Transverse colon (tissue), 4 donors: Measurements from ENCODE around the gene SARS1. TPM values are rescaled to one million over a fixed set of nuclear protein-coding genes. Genes with fewer than 3 reads are reported as not detected.

Experiments
- DNase-seq: peaks from one replicate; pipeline ENCODE4 v3.0.0-alpha.2; 2019
- H3K27ac ChIP-seq, 4 donors: fragments of 200-600 bp; sonication (generic); 2 replicates each; pipeline ENCODE4 v1.5.1; 2016 to 2018; ENCODE audit warnings: inconsistent platforms in 4 of 4
- H3K27me3 ChIP-seq: fragments of 200-600 bp; sonication (generic); 2 replicates; pipeline ENCODE4 v1.5.1; 2017; ENCODE audit warnings: inconsistent platforms
- H3K36me3 ChIP-seq, 4 donors: fragments of 200-600 bp; sonication (generic); 2 replicates each; pipeline ENCODE4 v1.5.1; 2017 to 2019; ENCODE audit warnings: inconsistent platforms in 4 of 4
- H3K4me1 ChIP-seq, 4 donors: fragments of 200-600 bp; sonication (generic); 2 replicates each; pipeline ENCODE4 v1.5.1; 2017 to 2020; ENCODE audit warnings: inconsistent platforms in 4 of 4
- H3K4me3 ChIP-seq, 4 donors: fragments of 200-600 bp; sonication (generic); 1 replicate in 1 of 4; 2 replicates in 3 of 4; pipeline versions ENCODE4 v1.5.1 to v1.6.1; 2017 to 2019; ENCODE audit warnings: inconsistent platforms in 4 of 4
- H3K9me3 ChIP-seq, 2 donors: fragments of 200-600 bp; sonication (generic); 2 replicates each; pipeline ENCODE4 v1.5.1; 2017 to 2019; ENCODE audit warnings: inconsistent platforms in 2 of 2
- EP300 ChIP-seq: sonication (generic); formaldehyde crosslinking; IDR thresholded peaks from one replicate; pipeline ENCODE4 v1.6.1; 2017; ENCODE audit warnings: antibody characterized with exemption, low read depth
- POLR2A ChIP-seq: fragments of 450-650 bp; IDR thresholded peaks from one replicate; pipeline ENCODE4 v1.6.1; 2016; ENCODE audit warnings: antibody characterized with exemption, mild to moderate bottlenecking, moderate library complexity
- POLR2AphosphoS5 ChIP-seq, 3 donors: sonication (generic); formaldehyde crosslinking; IDR thresholded peaks; one replicate each; pipeline ENCODE4 v1.6.1; 2016; ENCODE audit warnings: antibody characterized with exemption in 3 of 3
- WGBS, 2 donors: methylation state at CpG; one replicate each; pipeline ENCODE4 v1.1.5; 2018; ENCODE audit warnings: low coverage in 1 of 2; 5-methylcytosine and 5-hydroxymethylcytosine counted together
- in situ Hi-C, 4 donors: fragments of 200-750 bp; cut with MboI; loops; one replicate each; pipeline versions ENCODE4 v1.15.0 to v1.15.1; 2017; ENCODE audit warnings: low sequenced_read_pairs in 3 of 4, low pct_ligation_motif_present in 1 of 4, low pct_unique_long_range_greater_than_20kb in 1 of 4
- intact Hi-C: fragments of 100-400 bp; cut with DNase I; formaldehyde crosslinking; loops from one replicate; pipeline ENCODE4 v1.15.1; 2023; ENCODE audit warnings: low total_unique reads
- total RNA-seq, 4 donors: library from RNA; depleted of rRNA; stranded (reverse); fragments of >200 nt; gene quantifications; one replicate each; pipeline ENCODE4 v1.1.0, GENCODE V29; 2016
- TF ChIP-seq, protein P1 (sequence below), 5 experiments: fragments of 200-600 bp in 3 of 5; fragments of 450-650 bp in 2 of 5; sonication (generic) in 3 of 5; IDR thresholded peaks; 1 replicate in 2 of 5; 2 replicates in 3 of 5; pipeline ENCODE4 v1.5.1; 2016 to 2017; ENCODE audit warnings: antibody characterized with exemption in 5 of 5, inconsistent platforms in 3 of 5, mild to moderate bottlenecking in 2 of 5, moderate library complexity in 1 of 5

The SARS1 gene
- total RNA-seq, 4 donors from 2014 or later: 79.4 to 150 (median 125) TPM

DNA sequence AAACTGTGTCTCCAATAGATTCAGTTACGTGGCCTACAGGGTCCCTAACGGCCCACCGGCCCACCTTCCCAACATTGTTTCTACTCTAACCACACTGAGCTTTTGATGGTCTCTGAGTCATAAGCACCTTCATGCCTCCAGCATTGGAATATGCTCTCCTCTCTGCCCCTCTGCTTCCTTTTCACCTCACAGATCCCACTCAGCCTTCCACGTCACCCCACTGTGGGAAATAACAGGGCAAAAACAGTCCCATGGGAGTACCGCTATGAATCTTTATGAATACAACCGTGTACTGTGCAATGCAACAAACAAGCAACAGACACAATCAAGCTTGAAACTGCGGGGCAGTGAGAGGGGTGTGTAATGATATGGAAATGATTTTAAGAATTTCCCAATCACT is 5.3 kb upstream of the SARS1 start:
- intact Hi-C loops: no loop called here
- no peaks in the 10 kb centered on the region for H3K27me3 ChIP-seq
- TF ChIP-seq, protein P1, sequence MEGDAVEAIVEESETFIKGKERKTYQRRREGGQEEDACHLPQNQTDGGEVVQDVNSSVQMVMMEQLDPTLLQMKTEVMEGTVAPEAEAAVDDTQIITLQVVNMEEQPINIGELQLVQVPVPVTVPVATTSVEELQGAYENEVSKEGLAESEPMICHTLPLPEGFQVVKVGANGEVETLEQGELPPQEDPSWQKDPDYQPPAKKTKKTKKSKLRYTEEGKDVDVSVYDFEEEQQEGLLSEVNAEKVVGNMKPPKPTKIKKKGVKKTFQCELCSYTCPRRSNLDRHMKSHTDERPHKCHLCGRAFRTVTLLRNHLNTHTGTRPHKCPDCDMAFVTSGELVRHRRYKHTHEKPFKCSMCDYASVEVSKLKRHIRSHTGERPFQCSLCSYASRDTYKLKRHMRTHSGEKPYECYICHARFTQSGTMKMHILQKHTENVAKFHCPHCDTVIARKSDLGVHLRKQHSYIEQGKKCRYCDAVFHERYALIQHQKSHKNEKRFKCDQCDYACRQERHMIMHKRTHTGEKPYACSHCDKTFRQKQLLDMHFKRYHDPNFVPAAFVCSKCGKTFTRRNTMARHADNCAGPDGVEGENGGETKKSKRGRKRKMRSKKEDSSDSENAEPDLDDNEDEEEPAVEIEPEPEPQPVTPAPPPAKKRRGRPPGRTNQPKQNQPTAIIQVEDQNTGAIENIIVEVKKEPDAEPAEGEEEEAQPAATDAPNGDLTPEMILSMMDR (IDR thresholded peaks at IDR 0.05): no peak
- TF ChIP-seq EP300 (no peak), POLR2AphosphoS5 (IDR thresholded peaks at IDR 0.05) (no peak), POLR2A (no peak)
- WGBS, 2 donors: 51 to 63% methylated on average over 5 to 7 of the region's 7 CpGs
- no peak for DNase-seq
- no peaks in the 10 kb centered on the region for H3K9me3 ChIP-seq
- no peak overlapping the region for H3K27ac ChIP-seq
- no peak overlapping the region for H3K4me3 ChIP-seq
- peaks cover 0 to 16% (median 2%) of the 10 kb centered on the region in 4 donors for H3K4me1 ChIP-seq
- in situ Hi-C loops: no loop called here
- H3K36me3 ChIP-seq: no peaks in the 10 kb centered on the region

DNA sequence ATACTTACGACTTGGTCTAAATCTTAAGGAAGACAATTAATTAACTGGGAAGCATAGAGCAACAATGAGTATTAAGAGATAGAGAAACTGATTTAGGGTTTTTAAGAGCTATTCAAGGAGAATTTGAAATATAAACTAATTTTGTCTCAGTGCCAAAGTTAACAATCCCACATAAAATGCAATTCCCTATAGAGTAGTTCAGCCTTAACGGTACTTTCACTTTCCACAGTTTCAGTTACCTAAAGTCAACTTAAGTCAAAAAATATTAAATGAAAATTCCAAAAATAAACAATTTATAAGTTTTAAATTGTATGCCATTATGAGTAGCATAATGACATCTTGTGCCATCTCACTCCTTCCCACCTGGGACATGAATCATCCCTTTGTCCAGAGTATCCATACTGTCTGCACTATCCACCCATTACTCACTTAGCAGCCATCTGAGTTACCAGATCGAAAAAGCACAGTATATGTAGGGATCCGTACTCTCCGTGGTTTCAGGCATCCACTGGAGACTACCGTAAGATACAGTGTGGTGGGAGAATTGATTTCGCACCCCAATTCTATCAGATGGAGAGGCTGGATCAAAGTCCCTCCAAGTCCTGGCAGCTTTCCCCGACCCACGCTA is 4.8 kb upstream of the SARS1 start:
- intact Hi-C loops (loop anchor here (1.0 kb wide), 1 partner anchor 38 kb away; no protein-coding TSS in a partner anchor), in situ Hi-C loops (no loop called here)
- Histone ChIP-seq H3K27ac (no peak overlapping the region), H3K4me1 (peaks cover 0 to 18% (median 3%) of the 10 kb centered on the region in 4 donors), H3K9me3 (no peaks in the 10 kb centered on the region), H3K4me3 (peak overlapping the region in 1 of 4 donors; percentile 15), H3K27me3 (no peaks in the 10 kb centered on the region), H3K36me3 (no peaks in the 10 kb centered on the region)
- DNase-seq: no peak
- TF ChIP-seq, protein P1 (IDR thresholded peaks at IDR 0.05): no peak
- no peak for TF ChIP-seq POLR2A
- no peak for TF ChIP-seq POLR2AphosphoS5 (IDR thresholded peaks at IDR 0.05)
- TF ChIP-seq EP300: no peak
- 38 to 46% methylated on average over 5 to 9 of the region's 9 CpGs for WGBS, 2 donors

DNA sequence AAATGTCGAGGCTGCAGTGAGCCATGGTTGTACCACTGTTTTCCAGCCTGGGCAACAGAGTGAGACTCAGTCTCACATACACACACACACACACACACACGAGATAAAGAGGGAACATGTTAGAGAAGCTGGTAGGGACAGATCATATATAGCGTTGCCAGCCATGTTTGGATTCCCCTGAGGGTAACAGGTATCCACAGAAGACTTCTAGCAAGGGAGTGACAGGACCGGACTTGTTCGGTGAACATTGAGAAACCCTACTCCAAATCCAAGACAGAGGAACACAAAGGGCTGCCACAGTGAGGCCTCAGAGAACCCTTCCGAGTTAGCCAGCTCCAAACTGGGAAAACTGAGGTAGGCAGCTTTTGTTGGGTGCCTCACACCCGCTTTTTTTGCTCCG is 3.7 kb upstream of the SARS1 start:
- no peaks in the 10 kb centered on the region for H3K9me3 ChIP-seq
- WGBS, 2 donors: 74 to 80% methylated on average over 5 to 8 of the region's 8 CpGs
- DNase-seq: no peak
- H3K4me3 ChIP-seq: no peak overlapping the region
- no peaks in the 10 kb centered on the region for H3K36me3 ChIP-seq
- TF ChIP-seq EP300: no peak
- TF ChIP-seq, protein P1 (IDR thresholded peaks at IDR 0.05): no peak
- no peak for TF ChIP-seq POLR2AphosphoS5 (IDR thresholded peaks at IDR 0.05)
- no peak for TF ChIP-seq POLR2A
- H3K4me1 ChIP-seq: peaks cover 2 to 22% (median 6%) of the 10 kb centered on the region in 4 donors
- H3K27ac ChIP-seq: no peak overlapping the region
- H3K27me3 ChIP-seq: no peaks in the 10 kb centered on the region
- in situ Hi-C loops (no loop called here), intact Hi-C loops (no loop called here)

DNA sequence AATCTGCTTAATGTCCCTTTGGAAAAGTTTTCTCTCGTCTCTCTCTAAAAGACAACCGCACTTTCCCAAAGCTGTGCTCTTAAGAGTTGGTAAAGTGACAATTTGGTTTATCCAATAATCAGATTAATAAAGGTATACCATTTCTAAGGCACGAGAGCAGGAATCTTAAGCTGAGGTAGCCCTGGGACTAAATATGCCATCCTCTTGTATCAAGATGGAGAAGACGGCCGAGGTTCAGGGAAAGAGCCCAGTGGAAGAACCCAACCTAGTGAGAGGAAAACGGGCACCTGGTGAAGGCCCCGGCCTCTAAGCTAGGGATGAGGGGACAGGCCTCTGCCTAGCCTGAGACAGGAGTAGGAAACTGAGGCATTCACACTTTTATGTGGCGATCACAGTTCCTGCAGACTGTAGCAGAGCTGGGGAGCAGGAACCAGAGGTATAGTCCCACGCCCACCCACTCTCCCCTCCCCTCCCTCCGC is 334 bp upstream of the SARS1 start:
- 22 to 40% methylated on average over 7 to 10 of the region's 10 CpGs for WGBS, 2 donors
- in situ Hi-C loops: no loop called here
- Histone ChIP-seq H3K4me1 (peaks cover 19 to 55% (median 32%) of the 10 kb centered on the region in 4 donors), H3K36me3 (no peaks in the 10 kb centered on the region), H3K4me3 (peak overlapping the region; percentile 26 to 90 (median 82)), H3K27ac (peak overlapping the region; percentile 92 to 98 (median 96)), H3K27me3 (no peaks in the 10 kb centered on the region), H3K9me3 (no peaks in the 10 kb centered on the region)
- no peak for DNase-seq
- intact Hi-C loops: no loop called here
- no peak for TF ChIP-seq POLR2A
- no peak for TF ChIP-seq POLR2AphosphoS5 (IDR thresholded peaks at IDR 0.05)
- TF ChIP-seq, protein P1 (IDR thresholded peaks at IDR 0.05): no peak
- no peak for TF ChIP-seq EP300
